Ishikawa (cell line): ENCODE data around the gene RXRG.

Source experiments
- CEBPB ChIP-seq: IDR thresholded peaks from 2 replicates; pipeline ENCODE4 v1.6.1; 2012
- CREB1 ChIP-seq: IDR thresholded peaks from 2 replicates; pipeline ENCODE4 v1.6.1; 2012; ENCODE audit warnings: low read depth
- EGR1 ChIP-seq: IDR thresholded peaks from 2 replicates; pipeline ENCODE4 v1.6.1; 2012
- EP300 ChIP-seq: IDR thresholded peaks from 2 replicates; pipeline ENCODE4 v1.6.1; 2012; ENCODE audit warnings: borderline replicate concordance
- FOXM1 ChIP-seq: IDR thresholded peaks from 2 replicates; pipeline ENCODE4 v1.6.1; 2012; ENCODE audit warnings: low read depth, borderline replicate concordance
- NFIC ChIP-seq: IDR thresholded peaks from 2 replicates; pipeline ENCODE4 v1.6.1; 2012
- RAD21 ChIP-seq: IDR thresholded peaks from 2 replicates; pipeline ENCODE4 v1.6.1; 2012; ENCODE audit warnings: low read depth
- TAF1 ChIP-seq: IDR thresholded peaks from 2 replicates; pipeline ENCODE4 v1.6.1; 2012; ENCODE audit warnings: low read depth, mild to moderate bottlenecking
- TCF12 ChIP-seq: IDR thresholded peaks from 2 replicates; pipeline ENCODE4 v1.6.1; 2012; ENCODE audit warnings: low read depth
- TEAD4 ChIP-seq: IDR thresholded peaks from 2 replicates; pipeline ENCODE4 v1.6.1; 2012
- YY1 ChIP-seq: IDR thresholded peaks from 2 replicates; pipeline ENCODE4 v1.6.1; 2012; ENCODE audit warnings: low read depth
- ZBTB7A ChIP-seq: IDR thresholded peaks from 2 replicates; pipeline ENCODE4 v1.6.1; 2012; ENCODE audit warnings: low read depth
- TF ChIP-seq, protein P1 (sequence below): IDR thresholded peaks from 2 replicates; pipeline ENCODE4 v1.6.1; 2012; ENCODE audit warnings: low read depth, mild to moderate bottlenecking
- TF ChIP-seq, protein P2 (sequence below): IDR thresholded peaks from 2 replicates; pipeline ENCODE4 v1.6.1; 2012
- TF ChIP-seq, protein P3 (sequence below): IDR thresholded peaks from 2 replicates; pipeline ENCODE4 v1.6.1; 2012

The RXRG gene

GRCh38 chr1:165352442-165353293, 92.3 kb downstream of the RXRG start:
- TF ChIP-seq TAF1 = no peak
- no peak for TF ChIP-seq TEAD4
- TF ChIP-seq TCF12 = no peak

DNA sequence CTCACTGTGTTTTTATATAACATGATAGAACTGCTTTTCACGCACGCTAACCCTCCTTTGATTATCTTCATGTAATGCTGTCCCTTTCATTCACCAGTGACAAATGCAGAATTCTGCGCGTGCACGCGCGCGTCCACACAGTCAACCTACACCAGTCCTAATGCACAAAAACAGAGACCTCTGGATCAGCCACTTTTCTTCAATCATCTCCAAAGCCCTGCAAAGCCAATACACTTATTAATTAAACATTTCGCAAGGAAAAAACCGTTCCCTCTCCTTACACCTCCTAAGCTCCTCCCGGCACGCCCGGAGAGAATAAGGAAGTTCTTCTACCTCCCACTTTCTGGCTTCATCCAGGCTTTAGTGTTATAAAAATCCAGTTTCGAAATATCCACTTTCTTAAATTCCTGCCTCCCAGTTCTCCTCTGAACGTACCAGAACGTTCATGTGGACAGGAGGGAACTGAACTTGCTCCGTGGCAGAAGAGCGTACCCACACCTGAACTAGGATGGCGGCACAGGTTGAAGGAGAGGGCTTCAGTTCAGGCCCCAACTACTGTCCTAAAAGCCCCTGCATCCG, 93.0 kb downstream of the RXRG start:
- no peak for TF ChIP-seq CREB1
- TF ChIP-seq CEBPB = no peak
- TF ChIP-seq TCF12 = no peak
- no peak for TF ChIP-seq TAF1
- no peak for TF ChIP-seq TEAD4
- TF ChIP-seq, protein P1, sequence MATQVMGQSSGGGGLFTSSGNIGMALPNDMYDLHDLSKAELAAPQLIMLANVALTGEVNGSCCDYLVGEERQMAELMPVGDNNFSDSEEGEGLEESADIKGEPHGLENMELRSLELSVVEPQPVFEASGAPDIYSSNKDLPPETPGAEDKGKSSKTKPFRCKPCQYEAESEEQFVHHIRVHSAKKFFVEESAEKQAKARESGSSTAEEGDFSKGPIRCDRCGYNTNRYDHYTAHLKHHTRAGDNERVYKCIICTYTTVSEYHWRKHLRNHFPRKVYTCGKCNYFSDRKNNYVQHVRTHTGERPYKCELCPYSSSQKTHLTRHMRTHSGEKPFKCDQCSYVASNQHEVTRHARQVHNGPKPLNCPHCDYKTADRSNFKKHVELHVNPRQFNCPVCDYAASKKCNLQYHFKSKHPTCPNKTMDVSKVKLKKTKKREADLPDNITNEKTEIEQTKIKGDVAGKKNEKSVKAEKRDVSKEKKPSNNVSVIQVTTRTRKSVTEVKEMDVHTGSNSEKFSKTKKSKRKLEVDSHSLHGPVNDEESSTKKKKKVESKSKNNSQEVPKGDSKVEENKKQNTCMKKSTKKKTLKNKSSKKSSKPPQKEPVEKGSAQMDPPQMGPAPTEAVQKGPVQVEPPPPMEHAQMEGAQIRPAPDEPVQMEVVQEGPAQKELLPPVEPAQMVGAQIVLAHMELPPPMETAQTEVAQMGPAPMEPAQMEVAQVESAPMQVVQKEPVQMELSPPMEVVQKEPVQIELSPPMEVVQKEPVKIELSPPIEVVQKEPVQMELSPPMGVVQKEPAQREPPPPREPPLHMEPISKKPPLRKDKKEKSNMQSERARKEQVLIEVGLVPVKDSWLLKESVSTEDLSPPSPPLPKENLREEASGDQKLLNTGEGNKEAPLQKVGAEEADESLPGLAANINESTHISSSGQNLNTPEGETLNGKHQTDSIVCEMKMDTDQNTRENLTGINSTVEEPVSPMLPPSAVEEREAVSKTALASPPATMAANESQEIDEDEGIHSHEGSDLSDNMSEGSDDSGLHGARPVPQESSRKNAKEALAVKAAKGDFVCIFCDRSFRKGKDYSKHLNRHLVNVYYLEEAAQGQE = no peak
- TF ChIP-seq EP300 = no peak
- no peak for TF ChIP-seq ZBTB7A
- TF ChIP-seq FOXM1 = no peak
- no peak for TF ChIP-seq YY1
- TF ChIP-seq RAD21 = no peak
- TF ChIP-seq NFIC = no peak
- TF ChIP-seq, protein P2, sequence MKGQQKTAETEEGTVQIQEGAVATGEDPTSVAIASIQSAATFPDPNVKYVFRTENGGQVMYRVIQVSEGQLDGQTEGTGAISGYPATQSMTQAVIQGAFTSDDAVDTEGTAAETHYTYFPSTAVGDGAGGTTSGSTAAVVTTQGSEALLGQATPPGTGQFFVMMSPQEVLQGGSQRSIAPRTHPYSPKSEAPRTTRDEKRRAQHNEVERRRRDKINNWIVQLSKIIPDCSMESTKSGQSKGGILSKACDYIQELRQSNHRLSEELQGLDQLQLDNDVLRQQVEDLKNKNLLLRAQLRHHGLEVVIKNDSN = no peak
- TF ChIP-seq, protein P3, sequence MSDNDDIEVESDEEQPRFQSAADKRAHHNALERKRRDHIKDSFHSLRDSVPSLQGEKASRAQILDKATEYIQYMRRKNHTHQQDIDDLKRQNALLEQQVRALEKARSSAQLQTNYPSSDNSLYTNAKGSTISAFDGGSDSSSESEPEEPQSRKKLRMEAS = no peak
- TF ChIP-seq EGR1 = no peak
